Activated CD8-positive, alpha-beta memory T cell treated with anti-CD3 and anti-CD28 coated beads for 36 hours (primary cell): ENCODE measurements around the gene AGBL4. TPM values are rescaled to one million over a fixed set of nuclear protein-coding genes. Genes with fewer than 3 reads are reported as not detected.
"Not testable (repeated sequence)": the region's sequence is repeated elsewhere in the genome, so short reads cannot be mapped to it uniquely, and the experiment has no call there.

Source experiments
- CTCF ChIA-PET: fragments of 350-600 bp; sonication (Branson Sonifier 250); formaldehyde crosslinking; loops from one replicate; lab custom pipeline; 2021; ENCODE audit warnings: antibody characterized with exemption; lab: Charles Lee
- POLR2A ChIA-PET: fragments of 350-600 bp; sonication (Branson Sonifier 250); formaldehyde crosslinking; loops from one replicate; lab custom pipeline; 2021; ENCODE audit warnings: antibody characterized with exemption; lab: Charles Lee
- total RNA-seq, 2 experiments: library from RNA; stranded (reverse); gene quantifications; one replicate each; pipeline ENCODE4 v1.2.3, GENCODE V29; 2021

Gene AGBL4
- total RNA-seq, 2 experiments from 2014 or later: not detected

- ChIA-PET CTCF (no interaction called here), POLR2A (no interaction called here)
Measured at GRCh38 chr1:49331066-49331852, 692.5 kb downstream of the AGBL4 start.

DNA sequence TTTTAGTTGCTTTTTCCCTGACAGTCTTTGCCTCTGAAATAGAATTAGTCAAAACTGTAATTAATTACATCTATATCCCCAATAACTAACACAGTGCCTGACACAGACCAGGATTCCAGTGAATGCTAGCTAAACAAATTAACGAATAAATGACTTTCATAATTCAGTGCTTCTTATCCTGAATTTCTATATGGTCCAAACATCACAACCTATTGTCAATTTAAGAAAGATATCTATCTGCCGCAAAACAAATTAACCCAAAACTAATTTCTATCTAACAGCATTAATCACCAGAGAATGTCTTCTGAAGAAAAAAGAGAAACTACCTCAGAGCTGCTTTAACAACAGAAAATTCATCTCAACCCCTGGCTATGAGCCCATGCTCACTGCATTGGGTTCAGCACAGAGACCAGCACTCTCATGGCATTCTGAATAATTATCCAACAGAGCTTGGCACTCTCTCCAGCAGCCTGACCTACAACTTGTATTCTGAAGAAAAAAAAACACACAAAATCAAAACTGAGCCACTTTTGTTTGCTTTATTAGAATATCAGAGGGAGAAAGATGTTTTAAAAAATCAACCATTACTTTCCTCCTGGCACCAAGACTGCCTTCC, 699.7 kb downstream of the AGBL4 start:
- ChIA-PET POLR2A (no interaction called here), CTCF (no interaction called here)

- POLR2A ChIA-PET, CTCF ChIA-PET: not testable (repeated sequence)
Measured at GRCh38 chr1:49320493-49320892, 703.3 kb downstream of the AGBL4 start.

DNA sequence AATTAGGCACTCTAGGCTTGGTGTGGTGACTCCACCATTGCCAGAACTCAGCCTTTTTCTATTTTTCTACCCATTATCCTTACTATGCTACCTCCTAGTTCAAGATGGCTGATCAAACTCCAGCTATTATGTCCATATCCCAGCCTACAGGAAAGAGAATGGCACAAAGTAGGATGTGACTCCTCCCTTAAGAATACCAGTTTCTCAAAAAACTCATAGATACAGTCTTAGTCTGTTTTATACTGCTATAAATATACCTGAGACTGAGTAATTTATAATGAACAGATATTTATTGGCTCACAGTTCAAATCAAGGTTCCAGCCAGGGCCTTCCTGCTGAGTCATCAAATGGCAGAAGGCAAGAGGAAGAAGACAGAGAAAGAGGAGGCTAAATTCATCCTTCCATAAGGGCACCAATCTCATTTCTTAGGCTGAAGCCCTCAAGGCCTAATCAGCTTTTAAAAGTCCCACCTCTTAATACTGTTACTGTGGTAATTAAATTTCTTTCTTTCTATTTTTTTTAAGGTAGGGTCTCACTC, 704.3 kb downstream of the AGBL4 start:
- ChIA-PET POLR2A (no interaction called here), CTCF (no interaction called here)

DNA sequence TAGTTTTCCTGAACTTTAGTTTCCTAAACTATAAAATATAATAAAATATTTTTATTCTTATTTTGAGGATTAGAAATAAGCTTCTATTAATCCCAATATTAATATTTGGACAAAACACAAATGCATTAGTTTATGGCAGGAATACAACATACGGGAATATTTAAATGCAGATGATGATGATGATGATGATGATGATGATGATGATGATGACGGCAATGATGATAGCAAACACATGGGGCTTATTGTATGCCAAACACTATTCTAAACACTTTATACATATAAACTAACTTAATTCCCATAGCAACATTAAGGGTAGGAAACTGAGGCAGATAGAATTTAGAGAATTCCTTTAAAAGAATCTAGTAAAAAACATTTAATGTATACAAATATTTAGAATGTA, 705.5 kb downstream of the AGBL4 start:
- ChIA-PET CTCF (no interaction called here), POLR2A (no interaction called here)

- ChIA-PET POLR2A (no interaction called here), CTCF (no interaction called here)
Measured at GRCh38 chr1:49307457-49307856, 716.3 kb downstream of the AGBL4 start.

- ChIA-PET POLR2A (no interaction called here), CTCF (no interaction called here)
Measured at GRCh38 chr1:49306507-49307070, 717.2 kb downstream of the AGBL4 start.

DNA sequence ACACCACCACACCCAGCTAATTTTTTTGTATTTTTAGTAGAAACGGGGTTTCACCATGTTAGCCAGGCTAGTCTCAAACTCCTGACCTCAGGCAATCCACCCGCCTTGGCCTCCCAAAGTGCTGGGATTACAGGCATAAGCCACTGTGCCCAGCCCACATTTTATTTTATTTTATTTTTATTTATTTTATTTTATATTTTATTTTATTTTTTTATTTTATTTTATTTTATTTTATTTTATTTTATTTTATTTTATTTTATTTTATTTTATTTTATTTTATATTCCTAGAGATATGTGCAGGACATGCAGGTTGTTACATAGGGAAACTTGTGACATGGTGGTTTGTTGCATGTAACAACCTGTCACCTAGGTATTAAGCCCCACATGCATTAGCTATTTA, 721.4 kb downstream of the AGBL4 start:
- POLR2A ChIA-PET, CTCF ChIA-PET: not testable (repeated sequence)

GRCh38 chr1:49298304-49298703, 725.5 kb downstream of the AGBL4 start:
- CTCF ChIA-PET: no interaction called here
- POLR2A ChIA-PET: no interaction called here

GRCh38 chr1:49297783-49298182, 726.0 kb downstream of the AGBL4 start:
- CTCF ChIA-PET: no interaction called here
- POLR2A ChIA-PET: no interaction called here

GRCh38 chr1:49294539-49294938, 729.2 kb downstream of the AGBL4 start:
- CTCF ChIA-PET: no interaction called here
- POLR2A ChIA-PET: no interaction called here

GRCh38 chr1:49293016-49293415, 730.7 kb downstream of the AGBL4 start:
- POLR2A ChIA-PET: no interaction called here
- CTCF ChIA-PET: no interaction called here

GRCh38 chr1:49257211-49258049, 766.3 kb downstream of the AGBL4 start:
- CTCF ChIA-PET, POLR2A ChIA-PET: not testable (repeated sequence)

GRCh38 chr1:49252917-49253316, 770.8 kb downstream of the AGBL4 start:
- CTCF ChIA-PET: no interaction called here
- POLR2A ChIA-PET: no interaction called here

DNA sequence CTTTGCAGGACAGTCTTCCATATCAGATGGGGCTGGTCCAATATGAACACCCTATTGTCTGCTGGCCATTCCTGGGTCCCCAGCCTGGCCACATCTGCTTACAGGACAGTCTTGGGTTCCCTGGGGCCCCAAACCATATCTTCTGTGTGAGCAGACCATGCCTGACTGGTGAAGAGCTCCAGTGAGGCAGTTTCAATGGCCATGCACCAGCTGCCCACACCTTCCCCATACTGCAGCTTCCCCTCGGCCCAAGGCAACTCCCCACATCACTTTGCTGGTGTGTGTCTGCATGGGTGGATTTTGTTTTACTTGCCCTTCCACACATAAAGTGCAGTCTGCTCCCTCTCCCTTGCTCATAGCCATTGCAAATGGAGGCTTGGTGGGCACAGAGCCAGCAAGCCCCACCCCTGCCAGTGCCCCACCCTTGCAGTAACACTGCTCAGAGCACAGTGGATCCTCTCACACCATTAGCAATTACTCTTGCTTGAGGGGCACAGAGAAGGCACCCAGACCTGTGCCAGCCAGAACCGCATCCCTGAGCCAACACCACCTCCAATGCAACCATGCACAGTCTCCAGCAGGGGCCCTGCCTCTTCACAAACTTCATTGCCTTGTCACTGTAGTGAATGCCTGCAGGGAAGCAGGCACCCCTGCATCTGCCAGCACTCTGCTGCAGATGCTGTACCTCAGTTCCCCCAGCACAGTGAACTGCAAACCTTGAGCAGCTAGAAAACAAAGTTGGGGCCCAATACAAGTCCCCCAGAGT, 772.6 kb downstream of the AGBL4 start:
- POLR2A ChIA-PET: no interaction called here

GRCh38 chr1:49240709-49241221, 783.0 kb downstream of the AGBL4 start:
- POLR2A ChIA-PET: no interaction called here
- CTCF ChIA-PET: no interaction called here

More for the DNA sequence above, 772.6 kb downstream of the AGBL4 start:
- CTCF ChIA-PET: no interaction called here

- ChIA-PET CTCF (no interaction called here), POLR2A (no interaction called here)
Measured at GRCh38 chr1:49234988-49235387, 788.8 kb downstream of the AGBL4 start.

GRCh38 chr1:49229555-49229954, 794.2 kb downstream of the AGBL4 start:
- POLR2A ChIA-PET: no interaction called here
- CTCF ChIA-PET: no interaction called here

- POLR2A ChIA-PET: no interaction called here
- CTCF ChIA-PET: no interaction called here
Measured at GRCh38 chr1:49226758-49227157, 797.0 kb downstream of the AGBL4 start.
